HepG2 (cell line): Measurements from ENCODE around the gene LSR. TPM values are rescaled to one million over a fixed set of nuclear protein-coding genes. Genes with fewer than 3 reads are reported as not detected.

ENCODE experiments used
- CENPT ChIP-seq: sonication (generic); formaldehyde crosslinking; IDR thresholded peaks from 2 replicates; pipeline ENCODE4 v1.8.0; 2022; ENCODE audit warnings: low read depth, mild to moderate bottlenecking, moderate library complexity, missing genetic modification reagents
- ELF1 ChIP-seq: sonication (generic); formaldehyde crosslinking; IDR thresholded peaks from 2 replicates; pipeline ENCODE4 v1.4.0; 2020; ENCODE audit warnings: missing genetic modification reagents
- ESRRA ChIP-seq: sonication (generic); formaldehyde crosslinking; IDR thresholded peaks from 2 replicates; pipeline ENCODE4 v1.5.1; 2020; ENCODE audit warnings: mild to moderate bottlenecking, low read depth, missing genetic modification reagents
- HNF1B ChIP-seq: sonication (generic); formaldehyde crosslinking; IDR thresholded peaks from 2 replicates; pipeline ENCODE4 v1.5.1; 2020; ENCODE audit warnings: mild to moderate bottlenecking, moderate library complexity, missing genetic modification reagents
- HOXD1 ChIP-seq: sonication (generic); formaldehyde crosslinking; IDR thresholded peaks from 2 replicates; pipeline ENCODE4 v1.5.0; 2020; ENCODE audit warnings: missing genetic modification reagents
- IRX3 ChIP-seq: sonication (generic); formaldehyde crosslinking; IDR thresholded peaks from 2 replicates; pipeline ENCODE4 v1.8.1; 2023; ENCODE audit warnings: mild to moderate bottlenecking, low read depth, missing genetic modification reagents, borderline replicate concordance
- ISX ChIP-seq: sonication (generic); formaldehyde crosslinking; conservative IDR thresholded peaks from 2 replicates; pipeline ENCODE4 v1.5.0; 2020; ENCODE audit warnings: missing genetic modification reagents
- NR2F6 ChIP-seq, 2 experiments: IDR thresholded peaks; 2 replicates each; pipeline ENCODE4 v1.6.1; 2016; ENCODE audit warnings: antibody characterized with exemption in 1 of 2, mild to moderate bottlenecking in 1 of 2
- RXRB ChIP-seq: IDR thresholded peaks from 2 replicates; pipeline ENCODE4 v1.6.1; 2016; ENCODE audit warnings: borderline replicate concordance, missing genetic modification reagents, missing compliant biosample characterization
- SATB2 ChIP-seq: sonication (generic); formaldehyde crosslinking; IDR thresholded peaks from 2 replicates; pipeline ENCODE4 v1.5.0; 2020; ENCODE audit warnings: missing genetic modification reagents
- SP5 ChIP-seq: IDR thresholded peaks from 2 replicates; pipeline ENCODE4 v1.6.1; 2016; ENCODE audit warnings: low read depth, borderline replicate concordance
- ZBTB43 ChIP-seq: sonication (generic); formaldehyde crosslinking; conservative IDR thresholded peaks from 2 replicates; pipeline ENCODE4 v1.4.0; 2020; ENCODE audit warnings: missing genetic modification reagents
- ZFP1 ChIP-seq: IDR thresholded peaks from 2 replicates; pipeline ENCODE4 v1.6.1; 2016
- ZFP36L1 ChIP-seq: sonication (generic); formaldehyde crosslinking; IDR thresholded peaks from 2 replicates; pipeline ENCODE4 v1.8.0; 2022; ENCODE audit warnings: mild to moderate bottlenecking, missing genetic modification reagents, moderate library complexity
- ZHX2 ChIP-seq, 2 experiments: sonication (generic) in 1 of 2; formaldehyde crosslinking in 1 of 2; IDR thresholded peaks; 2 replicates each; pipeline versions ENCODE4 v1.6.1 to v1.9.0; 2014 to 2022; ENCODE audit warnings: antibody characterized with exemption in 1 of 2, borderline replicate concordance in 1 of 2, inconsistent platforms in 1 of 2, low read depth in 1 of 2, missing genetic modification reagents in 1 of 2
- ZNF263 ChIP-seq: sonication (generic); formaldehyde crosslinking; IDR thresholded peaks from 2 replicates; pipeline ENCODE4 v1.4.0; 2020; ENCODE audit warnings: missing genetic modification reagents
- ZNF746 ChIP-seq: sonication (generic); formaldehyde crosslinking; IDR thresholded peaks from 2 replicates; pipeline ENCODE4 v1.8.0; 2022; ENCODE audit warnings: mild to moderate bottlenecking, missing genetic modification reagents
- ZNF770 ChIP-seq: sonication (generic); formaldehyde crosslinking; IDR thresholded peaks from 2 replicates; pipeline ENCODE4 v1.5.0; 2020; ENCODE audit warnings: mild to moderate bottlenecking, missing genetic modification reagents
- ZNF790 ChIP-seq: sonication (generic); formaldehyde crosslinking; IDR thresholded peaks from 2 replicates; pipeline ENCODE4 v1.8.0; 2022; ENCODE audit warnings: missing genetic modification reagents, mild to moderate bottlenecking, borderline replicate concordance
- ZSCAN25 ChIP-seq: sonication (generic); formaldehyde crosslinking; IDR thresholded peaks from 2 replicates; pipeline ENCODE4 v1.8.0; 2022; ENCODE audit warnings: mild to moderate bottlenecking, missing genetic modification reagents
- polyA plus RNA-seq, 8 experiments: library from polyadenylated mRNA; depleted of rRNA in 3 of 8; stranded (reverse) in 7 of 8; unstranded in 1 of 8; fragments of >200 nt; fragmentation: Illumina TruSeq in 4 of 8; extraction: Trizol in 4 of 8; gene quantifications; 2 replicates each; pipeline versions ENCODE4 v1.2.1 to v1.2.3, GENCODE V29; 2011 to 2016; ENCODE audit warnings: low read depth in 4 of 8, missing spikeins in 1 of 8, mixed read lengths in 1 of 8; ENCODE audit not compliant: insufficient read depth in 1 of 8
- total RNA-seq, 5 experiments: library from RNA; depleted of rRNA; stranded (reverse); fragments of >200 nt; fragmentation: Illumina TruSeq; extraction: Trizol; gene quantifications; 2 replicates each; pipeline ENCODE4 v1.2.3, GENCODE V29; 2016; ENCODE audit warnings: low read depth in 1 of 5

LSR gene
- total and polyA plus RNA-seq, 2 of the 13 experiments (the other 11 are each of a cell fraction or from before 2014, with no cell fraction given) = 29.2 to 79.2 TPM

GRCh38 chr19:35316560-35316959 is 67.8 kb downstream of the LSR start (continued):
- TF ChIP-seq ZHX2 (IDR thresholded peaks at IDR 0.05; ENCODE audit: low read depth) (no peak), ZHX2 (CRISPR knock-in tag; IDR thresholded peaks at IDR 0.05; ENCODE audit: borderline replicate concordance) (no peak), ZNF746 (no peak), NR2F6 (IDR thresholded peaks at IDR 0.05) (no peak), NR2F6 (CRISPR knock-in tag; IDR thresholded peaks at IDR 0.05) (peak; percentile 11; the same call in 1 of the 2 replicates), ZNF770 (no peak), HOXD1 (CRISPR knock-in tag) (no peak), SP5 (no peak), ESRRA (0 out of 2 replicates have a peak, but pooled peaks have one; percentile 39), ZBTB43 (no peak; the same call in 1 of the 2 replicates), ELF1 (no peak), CENPT (no peak), ZNF790 (CRISPR knock-in tag) (no peak), ZNF263 (peak; percentile 99), SATB2 (CRISPR knock-in tag) (no peak), ZSCAN25 (CRISPR knock-in tag) (no peak), ZFP36L1 (CRISPR knock-in tag) (no peak), IRX3 (CRISPR knock-in tag) (no peak), ISX (CRISPR knock-in tag) (no peak), RXRB (CRISPR knock-in tag) (no peak), HNF1B (no peak), ZFP1 (CRISPR knock-in tag) (no peak)
